Activated T-helper 1 cell treated with Interleukin-2 at 50 U/mL for 16 hours (primary cell): Measurements from ENCODE around the gene ABLIM2.
"Not testable (repeated sequence)": the region's sequence is repeated elsewhere in the genome, so short reads cannot be mapped to it uniquely, and the experiment has no call there.

ENCODE experiments used
- DNase-seq: peaks from one replicate; pipeline ENCODE4 v3.0.0-alpha.2; 2020; ENCODE audit warnings: low read depth

The ABLIM2 gene

GRCh38 chr4:7960017-7960789 is 198.4 kb downstream of the ABLIM2 start:
- DNase-seq, result no peak

- no peak for DNase-seq
These were observed 199.5 kb downstream of the ABLIM2 start for GRCh38 chr4:7959078-7959477.

DNA sequence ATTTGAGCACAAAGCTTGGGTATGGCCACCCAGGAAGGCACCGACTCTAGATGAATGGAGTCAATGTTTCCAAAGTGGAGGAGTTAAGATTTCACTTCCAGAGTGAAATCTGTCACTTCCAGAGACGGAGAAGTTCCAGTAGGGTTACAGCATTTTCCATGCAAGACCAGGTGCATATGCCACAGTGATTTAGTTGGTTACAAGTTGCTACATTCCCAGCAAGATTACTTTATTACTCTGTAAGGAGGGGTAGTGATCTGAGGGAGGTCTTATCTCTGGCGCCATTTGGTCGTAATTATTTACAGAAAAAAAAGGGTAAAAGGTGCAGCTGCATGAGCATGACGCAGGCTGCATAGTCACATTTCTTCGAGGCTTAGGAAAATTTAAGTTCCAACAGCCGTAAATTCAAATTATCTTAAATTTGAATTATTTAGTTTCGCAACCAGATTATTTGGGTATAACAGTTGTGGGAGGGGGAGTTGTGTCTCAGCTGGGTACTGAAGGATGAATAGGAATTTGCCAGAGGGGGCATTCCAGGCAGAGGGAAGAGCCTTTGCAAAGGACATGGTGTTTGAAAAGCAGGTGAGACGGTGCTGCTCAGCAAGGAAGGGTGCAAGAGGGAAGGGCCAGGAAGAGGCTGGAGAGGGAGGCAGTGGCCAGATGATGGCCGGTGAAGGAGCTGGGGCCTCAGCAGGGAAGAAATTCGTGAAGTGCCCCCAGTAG is 201.5 kb downstream of the ABLIM2 start:
- no peak for DNase-seq

GRCh38 chr4:7956270-7956808 is 202.3 kb downstream of the ABLIM2 start:
- DNase-seq, result no peak

DNA sequence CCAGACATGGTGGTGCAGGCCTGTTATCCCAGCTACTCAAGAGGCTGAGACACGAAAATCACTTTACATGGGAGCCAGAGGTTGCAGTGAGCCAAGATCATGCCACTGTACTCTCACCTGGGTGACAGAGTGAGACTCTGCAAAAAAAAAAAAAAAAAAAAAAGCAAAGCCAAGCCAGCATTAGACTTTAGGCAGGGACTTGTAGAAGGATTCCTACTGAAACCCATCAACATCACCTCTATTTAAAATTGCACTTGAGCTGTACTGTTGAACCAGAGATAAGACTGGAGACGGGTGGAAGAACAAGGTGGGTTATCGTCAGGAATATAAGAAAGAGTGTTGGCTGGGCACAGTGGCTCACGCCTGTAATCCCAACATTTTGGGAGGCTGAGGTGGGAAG is 203.2 kb downstream of the ABLIM2 start:
- DNase-seq, result no peak

DNA sequence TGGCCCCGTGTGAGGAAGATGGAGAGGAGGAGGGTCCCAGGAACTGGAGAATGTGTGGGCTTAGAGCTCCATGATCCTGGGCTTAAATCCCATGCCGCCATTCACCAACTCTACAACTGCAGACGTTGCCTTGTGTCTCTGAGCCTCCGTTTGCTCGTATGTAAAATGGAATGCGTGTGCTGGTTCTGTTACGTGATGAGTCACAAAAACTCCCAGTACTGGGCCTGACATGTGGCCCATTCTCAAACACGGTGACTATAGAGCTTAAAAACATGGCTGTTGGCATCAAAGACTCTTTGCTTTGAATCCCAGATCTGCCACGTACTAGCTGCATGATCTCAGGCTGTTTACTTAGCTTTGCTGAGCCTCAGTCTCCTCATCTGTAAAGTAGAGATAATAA is 206.0 kb downstream of the ABLIM2 start:
- DNase-seq, result no peak

DNA sequence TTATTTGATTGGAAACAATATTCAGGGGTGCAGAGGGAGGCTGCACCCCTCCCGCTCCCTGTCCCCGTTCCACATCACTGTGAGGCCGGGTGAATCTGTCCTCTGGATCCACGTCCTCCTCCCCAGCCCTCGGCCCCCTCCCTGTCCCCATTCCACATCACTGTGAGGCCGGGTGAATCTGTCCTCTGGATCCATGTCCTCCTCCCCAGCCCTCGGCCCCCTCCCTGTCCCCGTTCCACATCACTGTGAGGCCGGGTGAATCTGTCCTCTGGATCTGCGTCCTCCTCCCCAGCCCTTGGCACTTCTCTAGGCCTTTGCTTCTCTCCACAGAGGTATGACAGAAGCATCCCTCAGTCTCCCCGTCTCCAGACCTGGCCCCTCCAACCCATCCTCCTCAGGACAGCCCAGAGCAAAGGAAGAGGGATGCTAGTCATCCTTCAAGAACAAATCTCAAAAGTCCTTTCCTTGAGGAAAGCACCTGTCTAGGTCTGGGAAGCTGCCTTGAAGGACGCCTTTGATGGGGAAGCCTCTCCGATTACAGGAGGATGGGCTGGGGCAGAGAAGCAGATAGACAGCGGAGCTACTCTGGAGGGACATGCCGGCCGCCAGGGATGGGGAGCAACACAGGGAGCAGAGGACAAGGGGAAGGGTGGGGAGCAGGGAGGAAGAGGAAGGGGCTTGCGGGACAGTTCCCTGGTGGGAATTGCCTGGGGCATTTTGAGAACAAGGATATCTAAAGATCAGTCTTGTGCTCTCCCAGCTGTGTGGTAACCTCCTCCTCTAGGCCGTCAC is 208.1 kb downstream of the ABLIM2 start:
- DNase-seq, result no peak

DNA sequence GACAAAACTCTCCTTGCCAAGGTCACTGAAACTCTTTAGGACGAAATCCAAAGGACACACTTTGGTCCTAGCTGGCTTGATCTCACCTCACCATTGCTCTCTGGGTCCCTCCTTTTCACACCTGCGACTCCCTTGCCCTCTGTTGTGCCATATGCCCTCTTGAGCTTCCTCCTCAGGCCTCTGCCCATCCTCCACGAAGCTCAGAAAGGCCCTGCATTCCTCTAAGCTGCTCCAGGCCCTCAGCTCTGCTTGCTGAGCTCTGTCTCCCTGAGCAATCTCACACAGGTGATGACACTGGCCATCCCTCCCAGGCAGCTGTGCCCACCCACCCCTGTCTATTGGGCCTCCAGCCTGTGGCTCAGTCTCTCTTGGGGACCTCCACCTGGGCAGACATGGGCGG is 208.9 kb downstream of the ABLIM2 start:
- DNase-seq, result no peak

DNA sequence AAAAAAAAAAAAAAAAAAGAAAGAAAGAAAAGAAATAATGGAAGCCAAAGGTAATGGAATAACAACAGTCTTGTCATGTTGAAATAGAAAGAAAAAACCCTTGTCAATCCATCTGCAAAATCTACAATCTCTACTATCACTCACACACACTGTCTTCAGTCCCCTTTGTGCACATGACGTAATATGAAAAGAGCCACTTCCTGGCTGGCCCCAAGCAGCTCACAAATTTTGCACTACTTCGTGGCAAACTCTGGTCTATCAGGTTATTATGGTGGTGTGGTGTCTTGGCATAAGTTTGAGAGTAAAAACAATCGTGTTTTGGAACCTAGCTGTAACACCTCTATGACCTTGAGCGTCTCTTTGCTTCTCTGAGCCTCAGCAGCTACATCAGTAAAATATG is 210.7 kb downstream of the ABLIM2 start:
- no peak for DNase-seq

DNA sequence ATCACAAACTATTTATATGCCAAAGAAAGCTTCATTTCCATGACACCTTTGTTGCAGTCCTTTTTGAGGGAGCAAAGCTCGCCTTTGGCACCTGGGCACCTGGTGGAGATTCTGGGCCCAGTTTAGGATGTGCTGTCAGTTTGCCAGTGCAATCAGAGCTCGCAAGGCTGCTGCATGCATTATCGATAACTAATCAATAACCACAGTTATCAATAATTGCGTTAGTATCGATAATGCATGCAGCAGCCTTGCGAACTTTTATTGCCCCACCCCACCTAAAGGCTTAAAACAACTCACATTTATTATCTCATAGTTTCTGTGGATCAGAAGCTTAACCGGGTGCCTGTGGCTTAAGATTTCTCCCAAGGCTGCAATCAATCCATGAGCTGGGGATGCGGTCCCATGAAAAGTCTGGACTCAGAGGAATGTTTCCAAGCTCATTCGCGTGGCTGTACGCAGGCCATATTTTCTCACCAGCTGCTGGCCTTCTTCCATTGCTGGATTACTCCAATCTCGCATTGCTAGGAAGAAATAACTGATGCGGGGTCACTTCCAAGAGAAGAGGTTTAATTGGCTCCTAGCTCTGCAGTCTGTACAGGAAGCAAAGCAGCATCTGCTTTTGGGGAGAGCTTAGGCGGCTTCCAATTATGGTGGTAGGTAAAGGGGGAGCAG is 212.8 kb downstream of the ABLIM2 start:
- no peak for DNase-seq

GRCh38 chr4:7944599-7945220 is 213.9 kb downstream of the ABLIM2 start:
- no peak for DNase-seq

DNA sequence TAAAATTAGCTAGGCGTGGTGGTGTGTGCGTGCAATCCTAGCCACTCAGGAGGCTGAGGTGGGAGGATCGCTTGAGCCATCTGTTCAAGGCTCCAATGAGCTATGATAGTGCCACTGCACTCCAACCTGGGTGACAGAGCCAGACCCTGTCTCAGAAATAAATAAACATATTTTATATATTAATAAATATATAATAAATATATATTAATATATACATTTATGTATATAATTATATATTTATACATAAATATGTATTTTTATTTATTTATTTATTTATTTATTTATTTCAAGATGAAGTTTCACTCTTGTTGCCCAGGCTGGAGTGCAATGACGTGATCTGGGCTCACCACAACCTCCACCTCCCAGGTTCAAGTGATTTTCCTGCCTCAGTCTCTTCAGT is 214.9 kb downstream of the ABLIM2 start:
- not testable (repeated sequence) for DNase-seq

GRCh38 chr4:7943211-7943610 is 215.4 kb downstream of the ABLIM2 start:
- DNase-seq, result no peak

- DNase-seq, result no peak
These were observed 216.6 kb downstream of the ABLIM2 start for GRCh38 chr4:7941965-7942496.

- no peak for DNase-seq
These were observed 217.3 kb downstream of the ABLIM2 start for GRCh38 chr4:7941111-7941964.

DNA sequence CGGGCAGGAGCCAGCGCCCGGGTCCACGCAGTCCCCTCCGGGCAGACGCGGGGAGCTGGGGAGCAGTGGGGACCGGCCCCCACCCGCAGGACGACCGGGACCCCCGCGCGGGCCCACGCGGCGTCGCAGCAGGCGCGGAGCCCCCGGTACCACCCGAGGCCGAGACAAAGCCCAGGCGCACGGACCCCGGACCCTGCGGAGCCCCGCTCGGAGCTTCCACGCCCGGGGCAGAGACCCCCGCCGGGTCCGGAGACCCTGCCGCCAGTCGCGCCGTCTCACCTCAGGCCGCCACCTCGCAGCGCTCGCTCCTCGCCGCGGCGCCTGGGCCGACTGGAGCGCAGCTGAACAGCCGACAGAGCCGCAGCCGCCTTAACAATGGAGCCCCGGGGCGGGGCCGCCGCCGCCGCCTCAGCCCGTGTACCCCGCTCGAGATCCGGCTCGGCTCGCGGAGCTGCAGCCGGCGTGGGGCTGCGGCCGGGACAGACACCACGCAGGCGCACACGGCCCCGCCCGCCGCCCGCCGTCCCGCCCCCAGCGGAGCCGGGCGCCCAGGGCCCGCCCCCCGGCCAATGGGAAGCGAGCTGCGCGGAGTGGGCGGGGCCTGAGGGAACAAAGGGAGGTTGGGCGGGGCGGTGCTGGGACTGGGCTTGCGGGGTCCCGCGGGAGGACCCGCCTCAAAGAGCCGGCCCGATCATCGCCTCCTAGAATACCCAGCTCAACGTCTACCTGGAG is 219.1 kb downstream of the ABLIM2 start, which contains the start of gene AFAP1:
TSS of gene AFAP1 (minus strand) at position 485 of the 732 bp plus-strand sequence. CDS start 67,783 bp downstream, outside the sequence.
- peak; percentile 89 for DNase-seq

DNA sequence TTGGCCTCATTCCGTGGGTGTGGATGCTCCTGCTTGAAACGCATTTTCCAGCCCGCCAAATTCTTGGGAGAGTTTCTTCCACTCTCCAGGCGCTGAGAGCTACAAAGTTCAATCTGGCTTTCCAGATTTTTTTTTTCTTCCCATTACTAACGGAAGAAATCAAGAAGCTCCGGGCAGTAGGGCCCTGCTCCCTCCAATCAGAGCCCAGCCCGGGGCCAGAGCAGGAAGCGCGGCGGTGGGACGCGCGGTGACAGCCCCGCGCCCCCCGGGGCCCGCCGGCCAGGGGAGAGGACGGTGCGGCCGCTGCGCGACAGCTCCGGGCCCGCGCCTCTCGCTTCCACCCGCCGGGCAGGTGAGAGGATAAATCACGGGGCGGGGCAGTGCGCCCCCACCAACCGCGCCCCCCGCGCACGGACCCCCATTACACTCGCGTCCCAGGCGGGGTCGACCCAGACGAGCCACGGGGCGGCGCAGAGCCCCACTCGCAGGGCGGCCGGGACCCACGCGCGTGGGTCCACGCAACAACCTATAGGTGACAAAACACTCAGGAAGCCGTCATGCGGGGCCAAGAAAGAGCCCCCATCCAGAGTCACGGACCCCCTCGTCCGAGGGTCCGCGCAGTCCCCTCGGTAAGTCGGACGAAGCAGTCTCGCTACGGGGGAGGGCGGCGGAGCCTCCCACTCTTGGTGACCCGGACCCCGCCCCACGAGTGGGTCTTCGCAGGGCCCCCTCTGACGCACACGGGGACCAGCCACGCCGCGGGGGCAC is 219.8 kb downstream of the ABLIM2 start:
- DNase-seq, result peak; percentile 11

DNA sequence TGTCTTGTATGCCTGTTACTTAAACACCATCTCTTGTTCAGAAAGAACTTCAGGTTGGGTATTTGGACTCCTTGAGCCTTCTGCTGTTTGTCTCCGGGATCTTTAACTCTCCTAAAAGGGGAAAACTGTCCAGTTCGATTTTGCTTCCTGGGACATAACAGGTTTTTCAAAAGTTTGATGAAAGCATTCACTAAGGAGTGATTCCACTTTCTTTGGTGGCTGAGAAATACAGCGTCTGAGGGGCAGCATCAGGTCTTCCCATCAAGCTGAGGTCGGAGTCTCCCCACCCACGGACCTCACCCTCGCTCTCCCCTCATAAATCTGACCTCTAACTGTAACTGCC is 220.4 kb downstream of the ABLIM2 start:
- DNase-seq, result no peak

GRCh38 chr4:7937006-7937405 is 221.6 kb downstream of the ABLIM2 start:
- DNase-seq, result no peak
